ENCODE measurements around the gene ZCCHC9. TPM values are rescaled to one million over a fixed set of nuclear protein-coding genes. Genes with fewer than 3 reads are reported as not detected.

ZCCHC9 gene
- total RNA-seq, 4 donors from 2014 or later, result 10.0 to 36.2 (median 28.2) TPM

DNA sequence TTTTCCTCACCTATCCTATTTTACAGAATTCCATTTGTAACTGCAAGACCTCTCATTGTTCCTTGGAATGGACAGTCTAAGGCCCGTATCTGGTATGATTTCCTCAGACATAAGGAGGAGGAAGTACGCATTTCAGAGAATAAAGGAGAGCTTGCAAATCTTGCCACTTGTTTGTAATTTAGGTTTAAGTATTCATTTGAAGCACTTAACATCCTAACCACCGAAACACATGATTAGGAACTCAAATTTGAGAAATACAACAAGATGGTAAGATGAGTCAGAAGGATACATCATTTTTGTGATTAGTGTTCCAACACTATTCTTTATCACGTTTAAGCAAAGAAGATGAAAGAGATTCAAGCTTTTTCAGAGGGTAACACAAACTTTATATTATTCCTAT lies 3.9 kb upstream of the ZCCHC9 start:
- TF ChIP-seq CTCF (IDR thresholded peaks at IDR 0.05) (no peak), POLR2A (IDR thresholded peaks at IDR 0.05) (no peak)
- intact Hi-C loops (cut with DNase I; ENCODE audit: low total_unique reads), result no loop called here
- Histone ChIP-seq H3K4me1 (no peaks in the 10 kb centered on the region), H3K4me3 (no peak overlapping the region), H3K27ac (no peak overlapping the region), H3K9me3 (no peaks in the 10 kb centered on the region), H3K27me3 (no peaks in the 10 kb centered on the region), H3K36me3 (no peaks in the 10 kb centered on the region)
- no peak for DNase-seq

DNA sequence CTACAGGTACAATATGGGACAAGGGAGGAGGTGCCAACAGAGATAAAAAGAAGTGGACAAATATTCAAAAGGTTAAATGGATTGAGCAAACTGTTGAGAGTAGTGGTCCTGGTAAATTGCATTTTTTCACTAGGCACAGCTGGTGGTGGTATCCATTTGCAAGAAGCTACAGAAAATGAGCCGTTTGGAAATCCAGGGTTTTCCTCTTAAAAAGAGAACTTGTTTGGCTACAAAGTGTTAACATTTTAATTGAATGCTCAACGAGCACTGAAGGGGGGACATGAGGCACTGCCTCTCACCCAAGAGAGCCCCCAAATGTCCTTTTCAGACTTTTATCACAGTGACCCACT lies 491 bp upstream of the ZCCHC9 start:
- intact Hi-C loops (cut with DNase I; ENCODE audit: low total_unique reads), result no loop called here
- H3K4me1 ChIP-seq, result no peaks in the 10 kb centered on the region
- H3K27me3 ChIP-seq, result no peaks in the 10 kb centered on the region
- DNase-seq, result no peak
- no peaks in the 10 kb centered on the region for H3K9me3 ChIP-seq
- peak overlapping the region; percentile 90 to 92 for H3K27ac ChIP-seq
- TF ChIP-seq CTCF (IDR thresholded peaks at IDR 0.05), result no peak
- TF ChIP-seq POLR2A (IDR thresholded peaks at IDR 0.05), result no peak
- peak overlapping the region; percentile 87 to 92 for H3K4me3 ChIP-seq
- H3K36me3 ChIP-seq, result no peaks in the 10 kb centered on the region

DNA sequence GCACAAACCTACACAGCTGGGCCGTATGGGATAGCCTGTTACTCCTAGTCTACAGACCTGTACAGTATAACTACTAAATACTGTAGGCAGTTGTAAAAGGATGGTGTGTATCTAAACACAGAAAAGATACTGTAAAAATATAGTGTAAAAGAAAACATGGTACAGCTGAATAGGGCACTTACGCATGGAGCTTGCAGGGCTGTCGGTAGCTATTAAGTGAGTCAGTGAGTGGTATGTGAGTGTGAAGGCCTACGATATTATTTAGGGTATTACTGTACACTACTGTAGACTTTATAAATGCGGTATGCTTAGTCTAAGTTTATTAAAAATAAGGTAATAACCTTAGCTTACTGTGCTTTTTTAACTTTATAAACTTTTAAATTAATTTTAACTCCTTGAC lies 1.2 kb downstream of the ZCCHC9 start:
- H3K4me3 ChIP-seq, result peak overlapping the region; percentile 87 to 92
- H3K4me1 ChIP-seq, result no peaks in the 10 kb centered on the region
- no peaks in the 10 kb centered on the region for H3K27me3 ChIP-seq
- no peak overlapping the region for H3K27ac ChIP-seq
- no peak for DNase-seq
- H3K9me3 ChIP-seq, result no peaks in the 10 kb centered on the region
- intact Hi-C loops (cut with DNase I; ENCODE audit: low total_unique reads), result no loop called here
- no peaks in the 10 kb centered on the region for H3K36me3 ChIP-seq
- TF ChIP-seq CTCF (IDR thresholded peaks at IDR 0.05), result no peak
- no peak for TF ChIP-seq POLR2A (IDR thresholded peaks at IDR 0.05)

GRCh38 chr5:81303563-81303962 lies 2.2 kb downstream of the ZCCHC9 start:
- H3K4me3 ChIP-seq, result no peak overlapping the region
- H3K9me3 ChIP-seq, result no peaks in the 10 kb centered on the region
- no peak overlapping the region for H3K27ac ChIP-seq
- no peaks in the 10 kb centered on the region for H3K36me3 ChIP-seq
- H3K4me1 ChIP-seq, result no peaks in the 10 kb centered on the region
- intact Hi-C loops (cut with DNase I; ENCODE audit: low total_unique reads), result no loop called here
- no peak for TF ChIP-seq POLR2A (IDR thresholded peaks at IDR 0.05)
- TF ChIP-seq CTCF (IDR thresholded peaks at IDR 0.05), result no peak
- no peak for DNase-seq
- no peaks in the 10 kb centered on the region for H3K27me3 ChIP-seq

DNA sequence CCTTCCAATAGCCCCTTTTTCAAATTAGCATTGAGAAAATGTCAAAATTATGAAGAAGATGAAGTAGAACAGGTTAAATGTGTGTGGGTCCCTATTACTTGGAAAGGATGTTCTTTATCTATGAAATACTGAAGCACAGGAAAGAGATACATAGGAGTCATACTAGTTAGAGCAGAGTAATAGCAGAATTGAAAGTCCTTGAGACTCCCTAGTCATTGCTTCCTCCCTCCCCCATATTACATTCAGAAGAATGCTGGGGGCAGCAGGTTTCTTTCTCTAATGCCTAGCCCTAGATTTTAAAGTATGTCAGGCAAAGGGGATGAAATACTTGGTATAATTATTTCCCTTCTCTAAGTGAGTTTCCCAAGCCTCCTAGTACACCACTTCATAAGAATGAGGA lies 4.4 kb downstream of the ZCCHC9 start:
- Histone ChIP-seq H3K36me3 (no peaks in the 10 kb centered on the region), H3K9me3 (no peaks in the 10 kb centered on the region), H3K27ac (no peak overlapping the region), H3K4me1 (no peaks in the 10 kb centered on the region), H3K27me3 (no peaks in the 10 kb centered on the region), H3K4me3 (no peak overlapping the region)
- no peak for DNase-seq
- TF ChIP-seq POLR2A (IDR thresholded peaks at IDR 0.05) (no peak), CTCF (IDR thresholded peaks at IDR 0.05) (no peak)
- intact Hi-C loops (cut with DNase I; ENCODE audit: low total_unique reads), result no loop called here

All from uterus (tissue), 4 donors.